ENCODE measurements around the gene AHI1.

- TF ChIP-seq CTCF (IDR thresholded peaks at IDR 0.05) (no peak), EP300 (IDR thresholded peaks at IDR 0.05) (no peak), POLR2A (IDR thresholded peaks at IDR 0.05) (no peak), POLR2AphosphoS5 (IDR thresholded peaks at IDR 0.05) (no peak)
Observed at GRCh38 chr6:135250234-135250633, 247.3 kb downstream of the AHI1 start.

Data from stomach (tissue), 4 donors.